ENCODE measurements around the gene SOBP.

DNA sequence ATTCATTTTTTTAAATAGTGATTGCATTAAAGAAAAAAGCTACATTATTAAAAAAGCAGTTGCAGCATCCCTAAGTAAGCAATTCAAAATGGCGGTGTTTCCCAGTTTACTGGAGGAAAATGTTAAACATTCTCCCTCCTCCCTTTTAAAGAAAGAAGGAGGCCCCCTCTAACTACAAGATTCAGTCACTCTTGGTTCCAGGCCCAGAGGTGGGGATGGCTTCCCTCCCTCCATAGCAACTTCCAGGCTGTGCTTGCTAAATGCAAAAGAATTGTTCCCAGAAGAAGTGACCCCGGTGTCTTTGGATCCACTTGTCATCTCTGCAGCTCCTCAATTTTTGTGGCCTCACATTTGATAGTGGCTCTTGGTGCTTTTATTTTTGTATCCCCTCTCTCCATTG, 165.9 kb downstream of the SOBP start:
- TF ChIP-seq, protein P1, sequence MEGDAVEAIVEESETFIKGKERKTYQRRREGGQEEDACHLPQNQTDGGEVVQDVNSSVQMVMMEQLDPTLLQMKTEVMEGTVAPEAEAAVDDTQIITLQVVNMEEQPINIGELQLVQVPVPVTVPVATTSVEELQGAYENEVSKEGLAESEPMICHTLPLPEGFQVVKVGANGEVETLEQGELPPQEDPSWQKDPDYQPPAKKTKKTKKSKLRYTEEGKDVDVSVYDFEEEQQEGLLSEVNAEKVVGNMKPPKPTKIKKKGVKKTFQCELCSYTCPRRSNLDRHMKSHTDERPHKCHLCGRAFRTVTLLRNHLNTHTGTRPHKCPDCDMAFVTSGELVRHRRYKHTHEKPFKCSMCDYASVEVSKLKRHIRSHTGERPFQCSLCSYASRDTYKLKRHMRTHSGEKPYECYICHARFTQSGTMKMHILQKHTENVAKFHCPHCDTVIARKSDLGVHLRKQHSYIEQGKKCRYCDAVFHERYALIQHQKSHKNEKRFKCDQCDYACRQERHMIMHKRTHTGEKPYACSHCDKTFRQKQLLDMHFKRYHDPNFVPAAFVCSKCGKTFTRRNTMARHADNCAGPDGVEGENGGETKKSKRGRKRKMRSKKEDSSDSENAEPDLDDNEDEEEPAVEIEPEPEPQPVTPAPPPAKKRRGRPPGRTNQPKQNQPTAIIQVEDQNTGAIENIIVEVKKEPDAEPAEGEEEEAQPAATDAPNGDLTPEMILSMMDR (IDR thresholded peaks at IDR 0.05) = no peak
- TF ChIP-seq POLR2AphosphoS5 (IDR thresholded peaks at IDR 0.05) = no peak
- TF ChIP-seq POLR2A (IDR thresholded peaks at IDR 0.05) = no peak
